ENCODE measurements around the gene MPV17L.
"Not testable (repeated sequence)": the region's sequence is repeated elsewhere in the genome, so short reads cannot be mapped to it uniquely, and the experiment has no call there.

MPV17L gene

GRCh38 chr16:15451098-15451731, 55.7 kb downstream of the MPV17L start:
- no peak for DNase-seq (ENCODE audit: low read depth in 2 of 2)

GRCh38 chr16:15452246-15452855, 56.8 kb downstream of the MPV17L start:
- no peak for DNase-seq (ENCODE audit: low read depth in 2 of 2)

GRCh38 chr16:15453296-15453695, 57.7 kb downstream of the MPV17L start:
- DNase-seq (ENCODE audit: low read depth in 2 of 2): not testable (repeated sequence)

GRCh38 chr16:15454933-15455332, 59.4 kb downstream of the MPV17L start:
- DNase-seq (ENCODE audit: low read depth in 2 of 2): not testable (repeated sequence)

- no peak for DNase-seq (ENCODE audit: low read depth in 2 of 2)
These were observed 61.8 kb downstream of the MPV17L start for GRCh38 chr16:15457400-15457799.

- DNase-seq (ENCODE audit: low read depth in 2 of 2): no peak
These were observed 62.4 kb downstream of the MPV17L start for GRCh38 chr16:15457958-15458357.

GRCh38 chr16:15459791-15460190, 64.2 kb downstream of the MPV17L start:
- DNase-seq (ENCODE audit: low read depth in 2 of 2): no peak

- no peak for DNase-seq (ENCODE audit: low read depth in 2 of 2)
These were observed 65.0 kb downstream of the MPV17L start for GRCh38 chr16:15460601-15461000.

- no peak for DNase-seq (ENCODE audit: low read depth in 2 of 2)
These were observed 65.8 kb downstream of the MPV17L start for GRCh38 chr16:15461376-15461775.
